Fibroblast of pulmonary artery (primary cell): Measurements from ENCODE around the gene AGAP5.
A peak's percentile ranks its signal among the peaks of the same experiment; 100 is the strongest.

Experiments used
- DNase-seq: peaks from one replicate; pipeline ENCODE4 v3.0.0-alpha.2; 2010; ENCODE audit warnings: low read depth
- H3K4me3 ChIP-seq: replicated peaks from 2 replicates; pipeline ENCODE4 v1.5.1; 2011; ENCODE audit warnings: low read depth, mild to moderate bottlenecking, control low read depth, low read length, moderate library complexity
- CTCF ChIP-seq: IDR thresholded peaks from 2 replicates; pipeline ENCODE4 v1.5.1; 2011; ENCODE audit warnings: mild to moderate bottlenecking, control low read depth, low read length, inconsistent platforms; ENCODE audit errors: missing control alignments

The AGAP5 gene

DNA sequence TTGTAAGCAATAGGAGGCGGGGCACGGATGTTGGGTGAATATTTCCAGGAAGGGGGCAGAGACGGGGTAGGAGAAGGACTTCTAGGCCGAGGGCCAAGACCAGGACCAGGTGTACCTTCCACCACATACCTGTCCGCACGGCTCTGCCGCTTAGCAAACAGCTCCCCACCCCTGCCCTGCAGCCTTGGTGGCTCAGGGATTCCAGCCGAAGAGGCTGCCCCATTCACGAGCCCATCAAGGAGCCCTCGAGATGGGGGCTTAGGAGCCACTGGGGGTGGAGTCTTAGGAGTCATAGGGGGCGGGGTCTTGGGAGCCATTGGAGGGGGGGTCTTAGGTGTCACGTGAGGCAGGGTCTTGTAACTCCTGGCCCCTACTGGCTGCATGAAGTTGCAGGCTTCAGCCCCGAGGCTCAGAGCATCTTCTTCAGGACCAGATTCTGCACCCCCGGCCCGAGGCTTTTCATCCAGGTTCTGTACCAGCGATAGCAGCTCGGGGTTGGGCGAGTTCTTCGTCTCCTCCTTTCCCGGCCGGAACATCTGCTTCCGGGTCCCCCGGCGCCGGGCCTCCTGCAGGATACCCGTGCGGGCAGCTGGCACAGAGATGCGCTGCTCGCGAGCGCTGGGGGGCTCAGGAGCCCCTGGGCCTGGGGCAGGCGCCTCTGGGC lies 50.6 kb downstream of the AGAP5 start:
- peak overlapping the region; percentile 55 for H3K4me3 ChIP-seq
- peak; percentile 26 for DNase-seq
- TF ChIP-seq CTCF = no peak

GRCh38 chr10:73646598-73647041 lies 51.3 kb downstream of the AGAP5 start:
- no peak for TF ChIP-seq CTCF
- no peak overlapping the region for H3K4me3 ChIP-seq
- no peak for DNase-seq

DNA sequence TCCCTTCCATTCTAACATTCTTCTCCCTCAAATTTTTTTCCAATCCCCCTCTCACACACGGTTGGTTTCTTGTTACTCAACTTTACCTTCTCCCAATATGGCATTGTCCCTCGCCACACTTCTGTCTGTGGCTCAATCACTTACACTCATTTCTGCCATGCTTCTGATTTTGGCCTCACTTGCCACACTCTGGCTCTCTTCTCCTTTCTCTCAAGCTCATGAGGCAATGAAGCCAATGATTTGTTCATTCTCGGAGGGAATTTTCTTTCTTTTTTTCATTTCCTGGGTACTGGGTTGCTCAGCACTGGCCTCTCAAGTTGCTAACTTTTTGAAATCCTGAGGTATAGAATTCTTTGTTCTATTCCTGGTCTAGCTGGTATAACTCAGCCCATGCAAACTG lies 52.7 kb downstream of the AGAP5 start:
- no peak for TF ChIP-seq CTCF
- no peak overlapping the region for H3K4me3 ChIP-seq
- no peak for DNase-seq

- no peak overlapping the region for H3K4me3 ChIP-seq
- no peak for TF ChIP-seq CTCF
Measured at GRCh38 chr10:73644767-73645166, 53.1 kb downstream of the AGAP5 start.

GRCh38 chr10:73644015-73644743 lies 53.7 kb downstream of the AGAP5 start:
- no peak overlapping the region for H3K4me3 ChIP-seq
- peak; percentile 81 for DNase-seq
- TF ChIP-seq CTCF = peak; percentile 89

More at GRCh38 chr10:73644767-73645166, 53.1 kb downstream of the AGAP5 start:
- no peak for DNase-seq

GRCh38 chr10:73643362-73643761 lies 54.5 kb downstream of the AGAP5 start:
- H3K4me3 ChIP-seq = no peak overlapping the region
- no peak for TF ChIP-seq CTCF
- DNase-seq = no peak
